ENCODE data around the gene NOM1. TPM values are rescaled to one million over a fixed set of nuclear protein-coding genes. Genes with fewer than 3 reads are reported as not detected.

Gene NOM1
- total and polyA plus RNA-seq, 2 experiments from 2014 or later, result 17.7 to 36.5 TPM

GRCh38 chr7:157013101-157013500 lies 63.6 kb downstream of the NOM1 start:
- H3K4me1 Mint-ChIP-seq, result peaks cover 63% of the 10 kb centered on the region
- H3K27me3 Mint-ChIP-seq (ENCODE audit: insufficient read depth, low read depth, poor library complexity), result peaks cover 90% of the 10 kb centered on the region
- no peak for DNase-seq (ENCODE audit: low spot score)
- H3K4me3 ChIP-seq, result peak overlapping the region; percentile 27; the same call in 1 of the 2 replicates
- H3K4me3 Mint-ChIP-seq, result no peak overlapping the region
- H3K4me2 ChIP-seq, result peak overlapping the region; percentile 70
- no peak overlapping the region for H3K27ac ChIP-seq (ENCODE audit: low read depth)
- H3K79me2 ChIP-seq (replicated peaks; ENCODE audit: insufficient read depth), result no peaks in the 10 kb centered on the region
- no peaks in the 10 kb centered on the region for H3K36me3 ChIP-seq (ENCODE audit: insufficient read depth)
- peaks cover 24% of the 10 kb centered on the region for H4K20me1 ChIP-seq (replicated peaks; ENCODE audit: insufficient read depth)
- no peak for ATAC-seq
- peaks cover 97% of the 10 kb centered on the region for H3K27me3 ChIP-seq (ENCODE audit: insufficient read depth)
- H2AFZ ChIP-seq, result no peak overlapping the region
- H3K9me3 Mint-ChIP-seq, result no peaks in the 10 kb centered on the region
- no peaks in the 10 kb centered on the region for H3K9me2 ChIP-seq (ENCODE audit: insufficient read depth)
- TF ChIP-seq STAT1 (IDR thresholded peaks at IDR 0.05; ENCODE audit: unreplicated experiment) (no peak), CTCF (conservative IDR thresholded peaks at IDR 0.05; ENCODE audit: low read depth in 2 of 2) (peak in 1 of 2 experiments; percentile 10; a peak in 1 of 4 replicates), EZH2phosphoT487 (IDR thresholded peaks at IDR 0.05; ENCODE audit: unreplicated experiment) (no peak), REST (IDR thresholded peaks at IDR 0.05; ENCODE audit: unreplicated experiment) (no peak)
- no peaks in the 10 kb centered on the region for H3K36me3 Mint-ChIP-seq (ENCODE audit: low read depth)
- H3F3A ChIP-seq (replicated peaks; ENCODE audit: low read depth), result peaks cover 42% of the 10 kb centered on the region
- H3K4me1 ChIP-seq (ENCODE audit: insufficient read depth), result peaks cover 66% of the 10 kb centered on the region
- no peak overlapping the region for H3K27ac Mint-ChIP-seq

- H3K4me1 Mint-ChIP-seq, result peaks cover 63% of the 10 kb centered on the region
Measured at GRCh38 chr7:157013602-157014549, 64.4 kb downstream of the NOM1 start.

More at GRCh38 chr7:157013602-157014549, 64.4 kb downstream of the NOM1 start:
- H2AFZ ChIP-seq, result no peak overlapping the region
- H3K9me2 ChIP-seq (ENCODE audit: insufficient read depth), result no peaks in the 10 kb centered on the region
- TF ChIP-seq POLR2AphosphoS5 (IDR thresholded peaks at IDR 0.05; ENCODE audit: low read depth), result 0 out of 2 replicates have a peak, but pooled peaks have one; percentile 25
- TF ChIP-seq JUNB (IDR thresholded peaks at IDR 0.05; ENCODE audit: unreplicated experiment), result no peak
- TF ChIP-seq ETS1 (IDR thresholded peaks at IDR 0.05), result peak; percentile 55; the same call in 1 of the 2 replicates
- TF ChIP-seq EZH2 (IDR thresholded peaks at IDR 0.05; ENCODE audit: low read depth, unreplicated experiment), result peak; percentile 54
- 0 out of 2 replicates have a peak, but pooled peaks have one; percentile 19 for TF ChIP-seq NANOG (IDR thresholded peaks at IDR 0.05; ENCODE audit: borderline replicate concordance)
- no peak for TF ChIP-seq ZNF114 (CRISPR knock-in tag; IDR thresholded peaks at IDR 0.05)
- Mint-ChIP-seq H3K9me3 (peaks cover 3% of the 10 kb centered on the region; the same call in 1 of the 3 replicates), H3K27me3 (ENCODE audit: insufficient read depth, low read depth, poor library complexity) (peaks cover 90% of the 10 kb centered on the region), H3K4me3 (peak overlapping the region; percentile 45; the same call in 1 of the 3 replicates), H3K36me3 (ENCODE audit: low read depth) (no peaks in the 10 kb centered on the region), H3K27ac (no peak overlapping the region)
- H3F3A ChIP-seq (replicated peaks; ENCODE audit: low read depth), result peaks cover 36% of the 10 kb centered on the region
- peak overlapping the region; percentile 70 for H3K4me2 ChIP-seq
- H3K4me3 ChIP-seq, result peak overlapping the region; percentile 38; the same call in 1 of the 2 replicates
- H3K36me3 ChIP-seq (ENCODE audit: insufficient read depth), result no peaks in the 10 kb centered on the region
- ATAC-seq, result peak; percentile 19
- H3K79me2 ChIP-seq (replicated peaks; ENCODE audit: insufficient read depth), result no peaks in the 10 kb centered on the region
- H4K20me1 ChIP-seq (replicated peaks; ENCODE audit: insufficient read depth), result peaks cover 20% of the 10 kb centered on the region; the same call in 1 of the 2 replicates
- DNase-seq (ENCODE audit: low spot score), result peak; percentile 81
- peaks cover 69% of the 10 kb centered on the region for H3K4me1 ChIP-seq (ENCODE audit: insufficient read depth)
- no peak overlapping the region for H3K27ac ChIP-seq (ENCODE audit: low read depth)
- peaks cover 97% of the 10 kb centered on the region for H3K27me3 ChIP-seq (ENCODE audit: insufficient read depth)

Measured in GM23338 (cell line).